Tracheal epithelial cell (primary cell): ENCODE measurements around the gene IRF7. TPM values are rescaled to one million over a fixed set of nuclear protein-coding genes. Genes with fewer than 3 reads are reported as not detected.

ENCODE experiments used
- total RNA-seq: library from RNA; depleted of rRNA; stranded (reverse); fragments of >200 nt; gene quantifications from 2 replicates; pipeline ENCODE4 v1.2.1, GENCODE V29; 2014

The IRF7 gene
- total RNA-seq, result 10.8 and 21.7 TPM in 2 replicates

GRCh38 chr11:615504-616319 lies at the start of gene IRF7:
IRF7 (minus strand) TSS chr11:615950; CDS start chr11:615364, 586 bp downstream.

GRCh38 chr11:636511-637332 lies 21.0 kb upstream of the IRF7 start, which contains the start of gene DRD4:
DRD4 (plus strand) TSS chr11:637269; CDS start chr11:637305, 36 bp downstream.

GRCh38 chr11:626475-627307 lies 10.9 kb upstream of the IRF7 start, which contains the start of gene SCT:
SCT (minus strand) TSS chr11:627181; CDS start chr11:627143, 38 bp downstream.

GRCh38 chr11:624705-625635 lies 9.2 kb upstream of the IRF7 start, which contains the start of gene CDHR5:
CDHR5 (minus strand) TSS chr11:624955; CDS start chr11:624902, 53 bp downstream.

GRCh38 chr11:575996-576768 lies 39.6 kb downstream of the IRF7 start, which contains the start of gene PHRF1:
PHRF1 (plus strand) TSS chr11:576470; CDS start chr11:581513, 5,043 bp downstream.

Other genes starting within 250 kb of the IRF7 start
- gene B4GALNT4, start 246.5 kb downstream of the IRF7 start, total RNA-seq, result 27.3 and 29.4 TPM in 2 replicates
- gene PKP3, start 221.7 kb downstream of the IRF7 start, total RNA-seq, result 290 and 382 TPM in 2 replicates
- 16.9 and 26.4 TPM in 2 replicates for gene SIGIRR, start 201.0 kb downstream of the IRF7 start, total RNA-seq
- gene ANO9, start 173.9 kb downstream of the IRF7 start, total RNA-seq, result 7.7 and 16.4 TPM in 2 replicates
- 35.7 and 42.2 TPM in 2 replicates for gene PTDSS2, start 165.7 kb downstream of the IRF7 start, total RNA-seq
- 433 and 438 TPM in 2 replicates for gene RNH1, start 108.7 kb downstream of the IRF7 start, total RNA-seq
- 85.5 and 92.5 TPM in 2 replicates for gene HRAS, start 80.4 kb downstream of the IRF7 start, total RNA-seq
- 0.21 and 0.48 TPM in 2 replicates for gene LRRC56, start 78.4 kb downstream of the IRF7 start, total RNA-seq
- 1.7 and 3.2 TPM in 2 replicates for gene LMNTD2, start 55.2 kb downstream of the IRF7 start, total RNA-seq
- 49.7 and 60.0 TPM in 2 replicates for gene RASSF7, start 55.0 kb downstream of the IRF7 start, total RNA-seq
- gene PHRF1, start 39.5 kb downstream of the IRF7 start, total RNA-seq, result 20.7 and 28.9 TPM in 2 replicates
- gene CDHR5, start 9.0 kb upstream of the IRF7 start, total RNA-seq, result not detected in 2 replicates
- gene SCT, start 11.2 kb upstream of the IRF7 start, total RNA-seq, result not detected in 2 replicates
- not detected in 2 replicates for gene DRD4, start 21.3 kb upstream of the IRF7 start, total RNA-seq
- 31.1 and 41.1 TPM in 2 replicates for gene DEAF1, start 79.3 kb upstream of the IRF7 start, total RNA-seq
- gene TMEM80, start 79.9 kb upstream of the IRF7 start, total RNA-seq, result 4.8 and 15.6 TPM in 2 replicates
- gene EPS8L2, start 90.3 kb upstream of the IRF7 start, total RNA-seq, result 165 and 183 TPM in 2 replicates
- gene TALDO1, start 131.5 kb upstream of the IRF7 start, total RNA-seq, result 259 and 288 TPM in 2 replicates
- gene GATD1, start 161.5 kb upstream of the IRF7 start, total RNA-seq, result 19.5 and 23.2 TPM in 2 replicates
- gene CEND1, start 174.1 kb upstream of the IRF7 start, total RNA-seq, result not detected in 2 replicates
- gene SLC25A22, start 182.3 kb upstream of the IRF7 start, total RNA-seq, result 9.2 and 11.3 TPM in 2 replicates
- gene PIDD1, start 189.3 kb upstream of the IRF7 start, total RNA-seq, result 4.8 and 7.2 TPM in 2 replicates
- gene RPLP2, start 194.0 kb upstream of the IRF7 start, total RNA-seq, result 347 and 511 TPM in 2 replicates
- 11.1 and 11.9 TPM in 2 replicates for gene PNPLA2, start 203.0 kb upstream of the IRF7 start, total RNA-seq
- 0.43 and 2.4 TPM in 2 replicates for gene CRACR2B, start 212.0 kb upstream of the IRF7 start, total RNA-seq
- 274 and 430 TPM in 2 replicates for gene CD151, start 217.0 kb upstream of the IRF7 start, total RNA-seq
- gene POLR2L, start 226.6 kb upstream of the IRF7 start, total RNA-seq, result 15.1 and 37.4 TPM in 2 replicates
- 45.0 and 53.3 TPM in 2 replicates for gene TSPAN4, start 226.9 kb upstream of the IRF7 start, total RNA-seq